ENCODE data around the gene TRPM4.
"Not testable (repeated sequence)": the region's sequence is repeated elsewhere in the genome, so short reads cannot be mapped to it uniquely, and the experiment has no call there.

The TRPM4 gene

GRCh38 chr19:49223472-49223871 lies 65.9 kb downstream of the TRPM4 start:
- no peak for TF ChIP-seq CTCF (IDR thresholded peaks at IDR 0.05; ENCODE audit: low read depth, low read length, missing control alignments)
- DNase-seq (ENCODE audit: low read depth) = no peak
- no peak overlapping the region for H3K4me3 ChIP-seq (ENCODE audit: low read depth, low read length)

DNA sequence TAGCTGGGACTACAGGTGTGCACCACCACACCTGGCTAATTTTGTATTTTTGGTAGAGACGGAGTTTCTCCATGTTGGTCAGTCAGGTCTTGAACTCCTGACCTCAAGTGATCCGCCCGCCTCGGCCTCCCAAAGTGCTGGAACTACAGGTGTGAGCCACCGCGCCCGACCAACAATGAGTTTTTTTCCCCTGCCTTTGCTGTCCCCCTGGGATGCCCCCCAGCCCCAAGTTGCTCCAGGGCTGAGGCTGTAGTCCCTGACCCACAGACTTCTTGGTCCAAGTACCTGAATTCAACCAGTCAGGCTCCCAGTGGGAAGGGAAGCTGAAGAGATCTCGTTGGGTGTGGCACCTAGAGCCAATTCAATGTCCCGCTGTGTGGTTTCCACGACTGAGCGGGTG lies 66.8 kb downstream of the TRPM4 start:
- H3K4me3 ChIP-seq (ENCODE audit: low read depth, low read length); DNase-seq (ENCODE audit: low read depth): not testable (repeated sequence)

GRCh38 chr19:49224879-49225278 lies 67.3 kb downstream of the TRPM4 start:
- no peak overlapping the region for H3K4me3 ChIP-seq (ENCODE audit: low read depth, low read length)
- DNase-seq (ENCODE audit: low read depth) = no peak
- peak; percentile 51 for TF ChIP-seq CTCF (IDR thresholded peaks at IDR 0.05; ENCODE audit: low read depth, low read length, missing control alignments)

DNA sequence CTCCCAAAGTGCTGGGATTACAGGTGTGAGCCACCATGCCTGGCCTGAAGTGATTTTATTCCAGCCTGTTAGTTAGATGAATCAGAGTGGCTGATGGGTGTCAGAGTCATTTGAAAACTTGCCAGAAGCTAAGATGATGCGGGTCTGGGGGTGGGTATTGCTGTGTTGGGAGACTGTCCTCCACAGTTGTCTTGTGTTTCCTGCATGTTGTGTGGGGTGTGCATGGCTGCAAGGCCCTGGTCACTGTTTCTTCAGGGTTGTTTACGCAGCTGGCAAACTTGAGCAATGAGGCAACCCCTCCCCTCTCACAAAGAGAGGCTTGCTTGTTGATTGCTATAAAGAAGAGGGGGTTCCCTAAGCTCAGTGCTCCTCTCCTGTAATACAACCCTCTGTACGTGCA lies 71.8 kb downstream of the TRPM4 start:
- DNase-seq (ENCODE audit: low read depth) = no peak
- TF ChIP-seq CTCF (IDR thresholded peaks at IDR 0.05; ENCODE audit: low read depth, low read length, missing control alignments) = no peak
- no peak overlapping the region for H3K4me3 ChIP-seq (ENCODE audit: low read depth, low read length)

- TF ChIP-seq CTCF (IDR thresholded peaks at IDR 0.05; ENCODE audit: low read depth, low read length, missing control alignments) = no peak
- no peak overlapping the region for H3K4me3 ChIP-seq (ENCODE audit: low read depth, low read length)
- DNase-seq (ENCODE audit: low read depth) = peak; percentile 60
Observed at GRCh38 chr19:49231389-49231788, 73.8 kb downstream of the TRPM4 start.

- DNase-seq (ENCODE audit: low read depth) = no peak
- no peak overlapping the region for H3K4me3 ChIP-seq (ENCODE audit: low read depth, low read length)
- no peak for TF ChIP-seq CTCF (IDR thresholded peaks at IDR 0.05; ENCODE audit: low read depth, low read length, missing control alignments)
Observed at GRCh38 chr19:49231804-49232203, 74.2 kb downstream of the TRPM4 start.

- no peak overlapping the region for H3K4me3 ChIP-seq (ENCODE audit: low read depth, low read length)
- DNase-seq (ENCODE audit: low read depth) = no peak
- no peak for TF ChIP-seq CTCF (IDR thresholded peaks at IDR 0.05; ENCODE audit: low read depth, low read length, missing control alignments)
Observed at GRCh38 chr19:49233163-49233562, 75.6 kb downstream of the TRPM4 start.

DNA sequence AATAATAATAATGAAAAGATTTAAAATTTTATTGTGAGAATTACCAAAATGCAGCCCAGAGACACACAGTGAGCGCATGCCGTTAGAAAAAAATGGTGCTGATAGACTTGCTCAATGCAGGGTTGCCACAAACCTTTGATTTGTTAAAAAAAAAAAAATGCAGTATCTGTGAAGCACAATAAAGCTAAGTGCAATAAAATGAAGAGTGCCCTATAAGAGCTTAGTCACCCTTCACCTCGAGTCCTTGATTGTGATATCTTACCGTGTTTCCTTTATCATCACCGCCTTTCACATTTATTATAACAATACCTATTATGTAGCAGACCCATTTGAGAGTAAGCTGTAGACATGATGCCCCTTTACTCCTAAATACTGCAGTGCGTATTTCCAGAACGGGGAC lies 84.2 kb downstream of the TRPM4 start:
- TF ChIP-seq CTCF (IDR thresholded peaks at IDR 0.05; ENCODE audit: low read depth, low read length, missing control alignments) = no peak
- no peak overlapping the region for H3K4me3 ChIP-seq (ENCODE audit: low read depth, low read length)
- no peak for DNase-seq (ENCODE audit: low read depth)

Data from GM12864 (cell line).